Measurements from ENCODE around the gene SGTA.
A peak's percentile ranks its signal among the peaks of the same experiment; 100 is the strongest.

SGTA gene

GRCh38 chr19:2805261-2805900 is 22.3 kb upstream of the SGTA start:
- ATAC-seq (replicated peaks) (no peak), DNase-seq (no peak)
- peaks cover 64 to 72% of the 10 kb centered on the region in 2 donors for H3K36me3 Mint-ChIP-seq
- peak overlapping the region; percentile 62 for H3K27ac Mint-ChIP-seq
- H3K27me3 Mint-ChIP-seq: no peaks in the 10 kb centered on the region
- H3K9me3 Mint-ChIP-seq: no peaks in the 10 kb centered on the region
- no peak overlapping the region for H3K4me3 Mint-ChIP-seq
- H3K4me1 Mint-ChIP-seq: peaks cover 9 to 10% of the 10 kb centered on the region in 2 donors

- Mint-ChIP-seq H3K9me3 (no peaks in the 10 kb centered on the region), H3K4me1 (peaks cover 9 to 10% of the 10 kb centered on the region in 2 donors), H3K4me3 (no peak overlapping the region), H3K27me3 (no peaks in the 10 kb centered on the region), H3K27ac (peak overlapping the region; percentile 51), H3K36me3 (peaks cover 64 to 67% of the 10 kb centered on the region in 2 donors)
- DNase-seq (no peak), ATAC-seq (replicated peaks) (no peak)
Measured at GRCh38 chr19:2804156-2805004, 21.3 kb upstream of the SGTA start.

- H3K36me3 Mint-ChIP-seq: peaks cover 61 to 64% of the 10 kb centered on the region in 2 donors
- H3K27ac Mint-ChIP-seq: no peak overlapping the region
- H3K4me1 Mint-ChIP-seq: peaks cover 10% of the 10 kb centered on the region in 2 donors
- no peak overlapping the region for H3K4me3 Mint-ChIP-seq
- ATAC-seq (replicated peaks): no peak
- no peak for DNase-seq
- H3K9me3 Mint-ChIP-seq: no peaks in the 10 kb centered on the region
- H3K27me3 Mint-ChIP-seq: no peaks in the 10 kb centered on the region
Measured at GRCh38 chr19:2803486-2804155, 20.5 kb upstream of the SGTA start.

GRCh38 chr19:2802826-2803225 is 19.8 kb upstream of the SGTA start:
- Mint-ChIP-seq H3K4me3 (no peak overlapping the region), H3K4me1 (peaks cover 10% of the 10 kb centered on the region in 2 donors), H3K27me3 (no peaks in the 10 kb centered on the region), H3K36me3 (peaks cover 59 to 60% of the 10 kb centered on the region in 2 donors), H3K9me3 (no peaks in the 10 kb centered on the region), H3K27ac (no peak overlapping the region)
- ATAC-seq (replicated peaks) (no peak), DNase-seq (no peak)

- Mint-ChIP-seq H3K36me3 (peaks cover 58 to 71% of the 10 kb centered on the region in 2 donors), H3K4me3 (no peak overlapping the region), H3K4me1 (peaks cover 10% of the 10 kb centered on the region in 2 donors), H3K9me3 (no peaks in the 10 kb centered on the region), H3K27me3 (no peaks in the 10 kb centered on the region), H3K27ac (no peak overlapping the region)
- ATAC-seq (replicated peaks) (no peak), DNase-seq (no peak)
Measured at GRCh38 chr19:2800506-2800905, 17.4 kb upstream of the SGTA start.

- DNase-seq: no peak
- peaks cover 52 to 67% of the 10 kb centered on the region in 2 donors for H3K36me3 Mint-ChIP-seq
- H3K4me3 Mint-ChIP-seq: no peak overlapping the region
- no peak for ATAC-seq (replicated peaks)
- no peak overlapping the region for H3K27ac Mint-ChIP-seq
- peaks cover 10 to 13% of the 10 kb centered on the region in 2 donors for H3K4me1 Mint-ChIP-seq
- no peaks in the 10 kb centered on the region for H3K27me3 Mint-ChIP-seq
- H3K9me3 Mint-ChIP-seq: no peaks in the 10 kb centered on the region
Measured at GRCh38 chr19:2799273-2800020, 16.4 kb upstream of the SGTA start.

GRCh38 chr19:2798733-2799132 is 15.7 kb upstream of the SGTA start:
- ATAC-seq (replicated peaks): no peak
- peaks cover 45 to 64% of the 10 kb centered on the region in 2 donors for H3K36me3 Mint-ChIP-seq
- DNase-seq: no peak
- no peaks in the 10 kb centered on the region for H3K27me3 Mint-ChIP-seq
- no peak overlapping the region for H3K27ac Mint-ChIP-seq
- H3K9me3 Mint-ChIP-seq: no peaks in the 10 kb centered on the region
- no peak overlapping the region for H3K4me3 Mint-ChIP-seq
- H3K4me1 Mint-ChIP-seq: peaks cover 10 to 11% of the 10 kb centered on the region in 2 donors

- Mint-ChIP-seq H3K4me1 (peaks cover 9 to 10% of the 10 kb centered on the region in 2 donors), H3K4me3 (no peak overlapping the region), H3K9me3 (no peaks in the 10 kb centered on the region), H3K27me3 (no peaks in the 10 kb centered on the region), H3K27ac (no peak overlapping the region), H3K36me3 (peaks cover 43 to 64% of the 10 kb centered on the region in 2 donors)
- no peak for ATAC-seq (replicated peaks)
- no peak for DNase-seq
Measured at GRCh38 chr19:2798158-2798685, 15.1 kb upstream of the SGTA start.

GRCh38 chr19:2797280-2797679 is 14.2 kb upstream of the SGTA start:
- ATAC-seq (replicated peaks) (no peak), DNase-seq (no peak)
- H3K4me1 Mint-ChIP-seq: peaks cover 0 to 6% of the 10 kb centered on the region in 2 donors
- no peaks in the 10 kb centered on the region for H3K9me3 Mint-ChIP-seq
- H3K36me3 Mint-ChIP-seq: peaks cover 42 to 62% of the 10 kb centered on the region in 2 donors
- no peak overlapping the region for H3K4me3 Mint-ChIP-seq
- H3K27ac Mint-ChIP-seq: no peak overlapping the region
- no peaks in the 10 kb centered on the region for H3K27me3 Mint-ChIP-seq

- Mint-ChIP-seq H3K27ac (no peak overlapping the region), H3K27me3 (no peaks in the 10 kb centered on the region), H3K36me3 (peaks cover 43 to 61% of the 10 kb centered on the region in 2 donors), H3K4me3 (no peak overlapping the region), H3K4me1 (peaks cover 3 to 6% of the 10 kb centered on the region in 2 donors), H3K9me3 (no peaks in the 10 kb centered on the region)
- ATAC-seq (replicated peaks) (no peak), DNase-seq (no peak)
Measured at GRCh38 chr19:2796659-2797266, 13.7 kb upstream of the SGTA start.

- peaks cover 39 to 59% of the 10 kb centered on the region in 2 donors for H3K36me3 Mint-ChIP-seq
- H3K27ac Mint-ChIP-seq: no peak overlapping the region
- peaks cover 5 to 6% of the 10 kb centered on the region in 2 donors for H3K4me1 Mint-ChIP-seq
- H3K4me3 Mint-ChIP-seq: no peak overlapping the region
- no peaks in the 10 kb centered on the region for H3K9me3 Mint-ChIP-seq
- no peaks in the 10 kb centered on the region for H3K27me3 Mint-ChIP-seq
- DNase-seq (no peak), ATAC-seq (replicated peaks) (no peak)
Measured at GRCh38 chr19:2795827-2796658, 13.0 kb upstream of the SGTA start.

- H3K27me3 Mint-ChIP-seq: no peaks in the 10 kb centered on the region
- DNase-seq: no peak
- no peak overlapping the region for H3K27ac Mint-ChIP-seq
- no peaks in the 10 kb centered on the region for H3K9me3 Mint-ChIP-seq
- peaks cover 45 to 66% of the 10 kb centered on the region in 2 donors for H3K36me3 Mint-ChIP-seq
- peaks cover 20 to 24% of the 10 kb centered on the region in 2 donors for H3K4me1 Mint-ChIP-seq
- no peak for ATAC-seq (replicated peaks)
- no peak overlapping the region for H3K4me3 Mint-ChIP-seq
Measured at GRCh38 chr19:2793577-2793976, 10.5 kb upstream of the SGTA start.

- Mint-ChIP-seq H3K4me3 (no peak overlapping the region), H3K9me3 (no peaks in the 10 kb centered on the region), H3K27me3 (no peaks in the 10 kb centered on the region), H3K36me3 (peaks cover 48 to 69% of the 10 kb centered on the region in 2 donors), H3K27ac (no peak overlapping the region), H3K4me1 (peaks cover 22 to 28% of the 10 kb centered on the region in 2 donors)
- no peak for DNase-seq
- no peak for ATAC-seq (replicated peaks)
Measured at GRCh38 chr19:2793126-2793525, 10.1 kb upstream of the SGTA start.
